NCI-H1930 (cell line): Measurements from ENCODE around the gene MAGI3.
"Not testable (repeated sequence)": the region's sequence is repeated elsewhere in the genome, so short reads cannot be mapped to it uniquely, and the experiment has no call there.

Source experiments
- DNase-seq, 2 experiments: peaks; one replicate each; lab custom pipeline; 2025; lab: John Stamatoyannopoulos, UW

The MAGI3 gene

DNA sequence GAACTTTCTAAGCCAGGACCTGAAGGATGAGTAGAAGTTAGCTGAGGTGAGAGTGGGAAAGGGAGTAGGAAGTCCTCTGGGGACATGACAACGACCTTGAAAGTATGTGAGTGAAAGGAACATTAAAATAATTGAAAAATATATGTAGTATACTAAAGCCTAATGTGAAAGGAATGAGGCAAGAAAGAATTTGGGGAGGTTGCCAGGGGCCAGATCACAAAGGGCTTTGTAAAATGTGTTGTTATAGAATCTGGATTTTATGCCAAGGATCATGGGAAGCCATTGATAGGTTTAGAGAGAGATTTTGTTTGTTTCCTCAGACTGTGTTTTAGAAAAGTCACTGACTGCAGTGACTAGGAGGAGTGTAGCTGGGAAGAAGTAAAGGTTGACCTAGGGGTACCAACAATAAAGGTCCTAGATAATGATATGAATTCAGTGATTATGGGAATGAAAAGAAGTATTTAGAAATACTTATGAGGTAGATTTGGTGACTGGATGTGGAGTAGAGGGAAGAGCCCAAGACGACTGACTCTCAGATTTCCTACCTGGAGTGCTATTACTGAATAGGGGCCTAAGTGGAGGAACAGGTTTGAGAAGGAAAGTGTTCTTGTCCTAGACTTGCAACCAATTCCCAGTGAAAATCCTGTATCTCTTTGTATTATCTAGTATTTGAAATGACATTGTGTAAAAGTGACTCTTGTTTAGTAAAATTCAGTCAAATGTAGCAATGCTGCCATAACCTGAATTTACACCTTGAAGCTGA, 189.1 kb downstream of the MAGI3 start:
- no peak for DNase-seq

DNA sequence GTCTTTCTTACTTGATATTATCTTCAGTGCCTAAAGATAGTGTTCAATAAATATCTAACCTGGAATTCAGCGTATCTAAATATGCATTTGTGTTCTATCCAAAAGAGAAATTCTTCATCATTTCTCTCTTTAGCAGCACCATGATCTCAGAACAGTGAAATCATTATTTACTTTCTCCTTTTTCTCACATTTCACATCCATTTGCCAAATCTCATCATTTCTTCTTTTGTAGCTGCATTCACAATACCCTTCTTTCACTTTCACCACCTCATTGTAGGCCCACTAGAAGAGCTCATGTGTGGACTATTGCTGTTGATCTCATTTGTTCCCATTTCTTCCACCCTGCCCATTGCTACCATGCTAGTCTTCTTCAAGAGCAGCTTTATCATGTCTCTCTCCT, 191.0 kb downstream of the MAGI3 start:
- DNase-seq = no peak

DNA sequence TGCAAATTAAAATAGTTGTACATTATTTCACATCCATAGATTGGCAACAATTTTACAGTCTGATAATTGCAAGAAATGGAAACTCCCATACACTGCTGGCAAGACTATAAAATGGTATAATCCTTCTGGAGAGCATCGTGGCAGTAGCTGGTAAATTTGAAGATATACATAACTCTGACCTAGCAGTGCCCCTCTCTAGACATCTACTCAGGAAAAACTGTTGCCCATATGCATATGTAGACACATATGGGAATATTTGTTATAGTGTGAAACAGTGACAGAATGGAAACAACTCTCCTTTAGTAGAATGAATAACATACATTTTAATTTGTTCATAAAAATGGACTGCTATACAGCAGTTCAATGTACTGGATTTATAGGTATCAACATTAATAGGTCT, 191.8 kb downstream of the MAGI3 start:
- no peak for DNase-seq

DNA sequence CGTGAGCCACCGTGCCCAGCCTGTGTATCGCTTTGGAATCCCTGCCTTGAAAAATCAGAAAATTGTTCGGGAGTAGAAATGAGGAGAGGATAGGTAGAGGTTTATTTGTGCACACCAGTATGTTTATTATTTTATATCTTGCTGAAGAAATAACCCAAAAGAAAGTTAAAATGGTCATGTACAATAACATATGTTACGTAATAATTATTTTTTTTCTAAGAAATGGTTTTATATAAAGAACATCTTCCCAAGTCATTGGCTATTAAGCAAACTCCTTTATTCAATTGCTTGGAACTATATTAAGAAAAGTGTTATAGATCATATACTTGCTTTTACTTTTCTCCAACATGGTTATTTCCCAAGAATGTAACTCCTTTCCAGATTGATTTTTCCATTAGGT, 197.2 kb downstream of the MAGI3 start:
- DNase-seq = no peak

DNA sequence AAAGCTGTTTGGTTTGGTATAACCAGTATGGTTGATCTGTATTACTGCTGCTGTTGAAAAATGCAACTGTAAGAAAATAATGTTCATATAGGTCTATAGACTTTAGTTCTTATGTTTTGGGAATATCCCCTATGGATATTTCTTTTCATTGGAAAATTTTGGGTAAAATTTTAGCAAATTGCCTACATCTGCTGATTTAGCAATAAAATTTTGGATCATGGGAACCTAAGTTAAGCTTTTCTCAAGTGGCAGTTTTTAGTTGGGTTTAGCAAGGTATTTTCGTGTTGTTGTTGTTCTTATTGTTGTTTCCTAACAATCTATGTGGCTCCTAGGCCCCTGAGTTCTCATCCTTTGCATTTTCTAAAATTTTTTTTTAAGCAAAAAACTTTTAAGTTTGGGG, 201.9 kb downstream of the MAGI3 start:
- DNase-seq = no peak

DNA sequence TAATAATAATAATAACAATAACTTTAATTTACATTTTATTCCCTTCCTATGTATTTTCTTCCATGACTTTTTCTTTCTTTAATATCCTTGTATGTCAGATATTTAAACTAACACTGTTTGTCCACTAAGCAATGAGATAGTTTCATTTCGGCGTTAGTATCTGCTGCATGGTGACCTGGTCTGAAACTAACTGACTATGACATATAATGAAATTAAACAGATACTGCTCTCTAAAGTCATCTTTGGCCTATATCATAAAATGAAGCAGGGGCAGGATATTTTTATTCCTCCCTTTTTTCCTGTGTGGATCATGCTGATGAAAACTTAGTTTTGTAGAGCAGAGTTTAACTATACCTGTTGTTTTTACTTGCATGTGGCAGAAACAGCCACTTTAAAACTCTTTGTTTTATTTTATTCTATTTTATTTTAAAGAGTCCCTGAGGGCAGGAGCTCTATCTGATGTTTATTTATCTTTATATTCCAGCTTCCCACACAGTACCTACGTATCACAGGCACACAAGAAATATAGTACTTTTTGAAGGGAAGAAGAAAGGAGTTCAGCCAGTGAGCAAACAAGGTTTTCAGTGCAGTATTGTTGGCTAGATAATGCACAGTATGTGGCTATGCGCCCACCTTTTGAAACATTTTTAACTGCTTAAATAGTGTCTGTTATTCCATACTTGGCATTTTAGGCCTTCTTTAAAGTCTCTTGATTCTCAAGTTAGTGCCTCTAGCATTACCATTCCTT, 203.4 kb downstream of the MAGI3 start:
- DNase-seq = peak in 1 of 2 experiments; percentile 6

DNA sequence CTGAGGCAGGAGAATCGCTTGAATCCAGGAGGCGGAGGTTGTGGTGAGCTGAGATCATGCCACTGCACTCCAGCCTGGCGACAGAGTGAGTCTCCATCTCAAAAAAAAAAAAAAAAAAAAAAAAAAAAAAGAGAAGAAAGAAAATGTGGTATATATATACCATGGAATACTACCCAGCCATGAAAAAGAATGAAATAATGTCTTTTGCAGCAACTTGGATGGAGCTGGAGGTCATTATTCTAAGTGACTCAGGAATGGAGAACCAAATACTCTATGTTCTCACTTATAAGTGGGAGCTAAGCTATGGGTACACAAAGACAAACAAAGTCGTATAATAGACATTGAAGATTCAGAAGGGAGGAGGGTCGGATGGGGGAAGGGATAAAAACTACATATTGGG, 214.2 kb downstream of the MAGI3 start:
- DNase-seq = not testable (repeated sequence)

DNA sequence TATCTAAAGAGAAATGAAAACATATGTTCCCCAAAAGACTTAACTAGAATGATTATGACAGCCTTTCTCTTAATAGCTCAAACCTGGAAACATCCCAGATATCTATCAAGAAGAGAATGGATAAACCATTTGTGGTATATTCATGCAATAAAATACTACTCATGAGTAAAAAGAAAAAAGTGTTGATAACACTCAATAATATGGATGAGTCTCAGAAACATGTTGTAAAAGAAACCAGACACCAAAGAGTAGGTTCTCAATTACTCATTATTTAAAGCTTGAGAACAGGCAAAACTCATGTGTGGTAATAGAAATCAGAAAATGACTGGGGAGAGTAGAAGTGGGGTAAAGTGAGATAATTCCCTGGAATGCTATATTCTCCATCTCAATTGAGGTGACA, 214.8 kb downstream of the MAGI3 start:
- DNase-seq = no peak

DNA sequence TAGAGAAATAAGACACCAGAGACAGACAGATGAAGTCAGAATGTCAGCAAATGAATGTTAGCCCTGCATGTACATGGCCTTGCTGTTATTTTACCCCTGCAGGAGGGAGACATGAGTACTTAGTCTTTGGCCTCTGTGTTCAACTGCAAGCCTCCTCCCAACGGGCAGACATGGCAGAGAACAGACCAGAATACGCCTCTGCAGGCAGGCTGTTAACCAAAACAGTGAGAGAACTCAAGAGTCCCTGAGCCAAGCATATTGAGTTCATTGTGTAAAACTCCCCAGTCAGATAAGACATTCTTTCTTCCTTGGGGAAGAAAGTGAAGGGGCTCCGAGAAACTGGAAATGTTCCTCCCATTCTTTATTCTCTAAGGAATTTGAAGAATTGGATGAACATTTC, 218.1 kb downstream of the MAGI3 start:
- no peak for DNase-seq

DNA sequence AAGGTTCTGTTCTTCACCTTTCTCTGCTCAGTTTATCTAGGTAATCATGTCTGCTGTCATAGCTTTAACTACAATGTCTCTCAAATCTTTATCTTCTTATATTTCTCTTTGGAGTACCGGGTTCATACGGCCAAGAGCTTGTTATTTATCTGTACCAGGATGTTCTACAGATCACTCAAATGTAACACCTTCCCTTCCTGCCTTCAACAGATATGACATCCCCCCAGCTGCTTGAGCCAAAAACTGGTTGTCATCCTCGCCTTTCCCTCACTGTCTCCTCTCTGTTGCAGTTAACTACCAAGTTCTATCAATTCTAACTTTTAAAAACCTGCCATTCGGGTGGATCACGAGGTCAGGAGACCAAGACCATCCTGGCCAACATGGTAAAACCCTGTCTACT, 220.1 kb downstream of the MAGI3 start:
- no peak for DNase-seq

DNA sequence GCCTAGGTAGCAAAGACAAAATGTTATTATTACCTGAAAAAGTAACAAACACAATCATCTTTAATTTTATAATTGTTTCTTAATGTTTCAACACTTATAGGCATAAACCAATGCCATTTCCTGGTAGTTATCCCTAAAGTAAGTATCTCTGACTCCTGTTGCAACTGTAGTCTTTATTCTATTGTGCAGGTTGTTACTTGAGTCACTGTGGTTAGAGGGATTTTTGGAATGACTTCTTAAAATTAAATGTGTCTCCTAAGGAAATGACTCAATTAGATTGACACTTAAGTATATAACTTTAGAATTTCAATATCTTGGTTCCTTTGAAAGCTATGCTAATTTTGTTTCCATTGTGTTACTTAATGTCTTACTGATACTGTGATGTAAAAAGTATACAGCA, 225.1 kb downstream of the MAGI3 start:
- DNase-seq = no peak

DNA sequence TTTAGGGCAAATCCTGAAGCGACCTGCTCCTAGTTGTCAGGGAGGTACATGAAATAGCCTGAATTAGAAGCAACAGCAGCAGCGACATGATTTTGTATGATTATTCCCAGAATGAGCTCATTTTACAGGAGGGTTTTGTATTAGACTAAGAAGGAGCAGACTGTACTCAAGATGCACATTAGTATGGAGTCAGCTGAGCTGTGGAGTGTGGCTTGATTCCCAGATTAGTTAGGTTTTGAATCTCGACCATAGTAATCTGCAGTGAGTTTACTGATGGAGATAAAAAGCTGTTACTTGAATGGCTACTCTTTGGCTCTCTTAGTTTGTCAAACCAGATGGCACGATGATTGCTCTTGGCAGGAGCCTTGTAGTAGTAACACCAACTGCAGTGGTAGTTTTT, 225.8 kb downstream of the MAGI3 start:
- DNase-seq = no peak

DNA sequence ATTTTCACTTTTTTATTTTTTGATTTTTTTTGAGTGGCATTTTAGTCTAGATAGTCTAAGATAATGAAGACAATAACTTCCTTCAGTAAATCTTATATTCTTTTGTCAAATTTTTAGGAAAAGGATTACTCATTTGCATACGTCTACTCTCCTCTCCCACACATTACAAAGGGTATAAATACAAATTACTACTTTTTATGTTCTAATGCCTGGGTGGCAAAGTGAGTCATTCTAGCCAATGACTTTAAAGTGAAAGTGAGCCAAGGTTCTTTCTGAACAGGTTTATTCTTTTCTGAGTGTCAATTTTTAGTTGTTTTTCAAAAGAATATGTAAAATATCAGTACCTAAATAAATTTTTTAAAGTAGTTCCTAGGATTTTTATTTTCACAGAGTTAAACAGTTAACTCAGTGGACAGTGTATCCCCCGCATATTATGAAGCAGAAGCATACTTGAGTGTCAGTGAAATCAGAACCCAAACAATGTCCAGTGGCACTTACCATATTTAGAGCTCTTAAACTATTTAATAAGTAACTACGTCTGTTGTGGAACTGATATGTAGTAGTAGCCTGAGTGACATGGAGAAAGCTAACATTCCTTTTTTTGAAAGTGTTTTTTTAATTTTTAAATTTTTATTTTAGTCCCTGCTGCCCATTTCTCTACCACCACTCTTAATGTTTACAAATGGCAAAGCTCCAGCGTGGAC, 227.3 kb downstream of the MAGI3 start:
- DNase-seq = no peak

DNA sequence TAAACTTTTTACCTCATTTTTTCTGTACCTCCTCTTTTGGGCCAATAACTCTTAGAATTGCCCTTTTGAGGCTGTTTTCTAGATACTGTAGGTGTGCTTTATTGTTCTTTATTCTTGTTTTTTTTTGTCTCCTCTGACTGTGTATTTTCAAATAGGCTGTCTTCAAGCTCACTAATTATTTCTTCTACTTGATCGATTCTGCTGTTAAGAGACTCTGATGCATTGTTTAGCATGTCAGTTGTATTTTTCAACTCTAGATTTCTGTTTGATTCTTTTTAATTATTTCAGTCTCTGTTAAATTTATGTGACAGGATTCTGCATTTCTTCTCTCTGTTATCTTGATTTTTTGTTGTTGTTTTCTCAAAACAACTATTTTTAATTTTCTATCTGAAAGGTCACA, 238.7 kb downstream of the MAGI3 start:
- no peak for DNase-seq

DNA sequence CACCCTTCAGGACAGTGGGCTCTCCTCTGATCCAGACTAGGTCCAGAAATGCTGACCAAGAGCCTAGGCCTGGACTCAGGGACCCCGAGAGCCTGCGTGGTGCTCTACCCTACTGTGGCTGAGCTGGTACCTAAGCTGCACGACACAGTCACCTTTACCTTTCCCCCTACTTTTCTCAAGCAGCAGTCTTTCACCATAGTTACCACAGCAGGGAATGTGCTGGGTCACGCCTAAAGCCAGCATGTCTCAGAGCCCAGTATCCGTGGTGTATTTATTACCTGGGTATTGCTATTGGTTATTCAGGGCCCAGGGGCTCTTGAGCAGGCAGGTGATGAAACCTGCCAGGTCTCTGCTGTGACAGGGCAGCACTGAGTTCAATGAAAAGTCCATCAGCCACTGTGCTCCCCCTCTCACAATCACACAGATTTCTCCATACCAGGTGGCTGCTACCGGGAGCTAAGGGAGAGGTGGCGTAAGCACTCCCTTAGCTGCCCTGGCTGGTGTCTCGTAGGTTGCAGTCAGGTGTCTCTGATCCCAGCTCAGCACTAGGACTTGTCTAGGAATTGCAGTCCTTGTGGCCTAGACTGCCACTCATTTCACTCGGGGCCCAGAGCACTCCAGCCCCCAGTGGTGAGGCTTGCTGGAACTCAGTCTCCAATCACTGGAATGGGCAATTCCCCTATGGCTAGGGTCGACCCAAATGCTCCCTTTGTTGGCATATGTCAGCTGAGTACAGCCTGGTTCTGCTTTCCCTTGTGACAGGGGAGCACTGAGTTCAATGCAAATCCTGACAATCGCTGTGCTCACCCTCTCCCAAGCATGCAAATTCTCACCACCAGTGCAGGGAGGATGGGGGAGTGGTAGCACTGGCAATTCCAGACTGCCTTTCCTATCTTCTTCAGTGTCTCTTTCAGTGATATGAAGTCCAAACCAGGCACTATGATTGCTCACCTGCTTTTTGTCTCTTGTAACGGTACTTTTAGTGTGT, 240.3 kb downstream of the MAGI3 start:
- DNase-seq = no peak

DNA sequence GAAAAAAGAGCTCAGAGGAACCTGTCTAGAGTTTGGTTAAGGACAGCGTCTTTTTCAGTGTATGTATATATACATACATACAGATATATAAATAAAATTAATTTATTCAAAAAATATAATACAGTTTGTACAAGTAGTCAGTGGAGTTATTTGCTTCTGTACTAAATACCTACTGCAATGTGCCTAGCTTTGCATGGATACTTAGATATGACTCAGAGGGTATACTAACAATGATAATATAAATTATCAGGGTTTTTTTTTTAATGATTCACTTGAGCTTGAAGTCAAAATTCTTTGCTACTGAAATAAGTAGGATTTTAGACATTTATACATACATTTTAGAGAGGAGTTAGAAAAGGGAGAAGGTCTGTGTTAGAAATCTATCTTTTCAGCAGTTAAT, 251.1 kb downstream of the MAGI3 start:
- no peak for DNase-seq

DNA sequence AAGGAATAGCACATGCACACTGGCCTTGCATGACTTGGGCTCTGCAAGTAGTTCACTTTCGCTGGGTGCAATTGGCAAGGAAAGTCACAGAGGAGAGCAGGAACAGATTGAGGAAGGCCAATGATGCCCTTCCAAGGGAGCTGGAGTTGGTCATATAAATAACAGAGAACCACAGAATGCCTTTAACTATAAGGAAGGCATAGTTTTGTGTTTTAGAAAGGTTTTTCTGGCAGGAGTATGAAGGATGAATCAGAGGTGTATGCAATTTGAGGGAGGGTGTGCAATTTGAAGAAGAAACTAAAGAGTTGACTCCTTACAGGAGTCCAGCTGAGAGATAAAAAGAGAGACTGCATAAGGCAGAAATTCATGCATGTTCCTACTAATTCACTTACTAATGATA, 256.8 kb downstream of the MAGI3 start:
- DNase-seq = no peak

DNA sequence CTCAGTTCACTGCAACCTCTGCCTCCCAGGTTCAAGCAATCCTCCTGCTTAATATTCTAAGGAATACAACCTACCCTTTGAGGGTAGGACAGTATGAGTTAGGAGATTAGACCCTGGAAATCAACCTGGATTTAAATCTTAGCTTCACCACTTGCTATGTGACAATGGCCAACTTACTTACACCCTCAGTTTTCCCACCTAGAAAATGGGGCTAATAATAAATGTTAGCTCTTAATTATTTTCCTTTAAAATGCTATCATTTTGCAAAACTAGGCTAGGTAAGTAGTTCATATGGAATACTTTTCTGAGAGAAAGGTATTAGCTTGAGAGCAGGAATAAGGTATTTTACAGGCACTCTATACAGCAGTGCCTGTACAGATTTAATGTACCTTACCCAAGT, 258.2 kb downstream of the MAGI3 start:
- DNase-seq = no peak

DNA sequence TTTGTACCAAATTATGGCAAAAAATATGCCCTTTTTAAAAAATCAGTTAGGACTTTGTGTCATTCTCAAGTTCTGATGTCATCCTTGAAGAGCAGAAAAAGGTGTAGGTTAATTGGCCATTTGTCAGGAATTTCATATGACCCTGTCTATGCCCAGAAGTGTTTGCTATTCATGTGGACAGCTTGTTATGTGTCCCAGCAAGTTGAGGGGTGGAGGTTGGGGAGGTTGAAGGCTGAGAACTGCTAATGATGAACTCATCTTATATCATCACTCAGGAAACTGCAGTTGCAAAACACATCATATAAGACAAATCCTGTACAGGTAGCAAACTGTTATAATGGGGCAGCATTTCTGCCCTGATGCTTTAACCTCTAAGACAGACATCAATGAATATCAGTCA, 262.5 kb downstream of the MAGI3 start:
- no peak for DNase-seq

DNA sequence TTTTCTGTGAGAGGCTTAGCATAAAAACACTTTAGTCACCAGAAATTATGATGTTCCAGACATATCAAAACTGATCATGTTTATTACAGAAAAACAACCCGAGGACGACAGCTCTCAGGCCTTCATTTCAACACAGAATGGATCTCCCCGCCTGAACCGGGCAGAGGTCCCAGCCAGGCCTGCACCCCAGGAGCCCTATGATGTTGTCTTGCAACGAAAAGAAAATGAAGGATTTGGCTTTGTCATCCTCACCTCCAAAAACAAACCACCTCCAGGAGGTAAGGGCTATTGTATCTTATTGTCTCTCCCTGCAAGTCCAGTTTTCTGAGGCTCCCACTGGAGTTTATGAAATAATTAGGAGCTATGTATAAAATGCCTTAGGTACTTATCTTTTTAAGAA, 263.4 kb downstream of the MAGI3 start:
- DNase-seq = no peak

DNA sequence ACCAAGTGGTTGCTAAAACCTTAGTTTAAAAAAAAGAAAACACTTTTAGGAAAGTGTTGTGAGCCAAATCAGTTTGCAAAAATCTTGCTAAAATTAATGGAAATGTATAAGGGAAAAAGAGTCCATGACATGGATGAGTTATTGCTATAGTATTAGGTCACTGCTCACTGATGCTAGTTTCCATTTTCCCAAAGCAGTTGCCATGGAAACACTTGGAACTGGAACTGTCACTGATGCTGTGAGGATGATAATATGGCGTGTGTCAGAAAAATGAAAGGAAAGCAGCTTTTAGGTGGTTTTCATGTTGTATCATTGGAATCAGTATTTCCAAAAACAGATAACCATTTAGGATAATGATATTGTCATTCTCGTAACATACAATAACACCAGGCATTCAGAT, 264.6 kb downstream of the MAGI3 start:
- DNase-seq = no peak

DNA sequence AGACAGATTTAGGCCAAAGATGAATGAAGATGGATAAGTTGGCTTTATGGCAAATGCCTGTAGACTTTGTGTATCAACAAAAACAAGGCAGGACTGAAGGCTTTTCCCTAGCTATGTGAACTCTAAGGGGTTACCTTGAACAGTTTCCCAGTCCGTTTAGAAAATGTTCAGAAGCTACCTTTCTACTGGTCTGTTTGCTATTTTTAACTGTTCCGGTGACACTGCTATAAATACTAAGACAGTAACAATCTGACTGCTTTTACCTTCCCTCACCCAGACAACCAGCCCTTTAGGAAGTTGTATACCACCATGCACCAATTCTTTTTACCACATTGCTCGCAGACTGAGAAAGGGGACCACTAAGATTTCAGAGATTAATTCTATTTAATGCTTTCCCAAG, 266.8 kb downstream of the MAGI3 start:
- no peak for DNase-seq
